GM12878 (cell line): ENCODE data around the gene SOX4. TPM values are rescaled to one million over a fixed set of nuclear protein-coding genes. Genes with fewer than 3 reads are reported as not detected.

Experiments used
- CBX3 ChIP-seq: fragments of 200-600 bp; sonication (generic); IDR thresholded peaks from 2 replicates; pipeline ENCODE4 v1.6.1; 2016; ENCODE audit warnings: low read depth, borderline replicate concordance
- CHD2 ChIP-seq: IDR thresholded peaks from 2 replicates; pipeline ENCODE4 v1.6.1; 2011; ENCODE audit warnings: low read depth, low read length, improper control_type of control experiment, borderline replicate concordance
- EP300 ChIP-seq, 2 experiments: fragments of 150-350 bp in 1 of 2; IDR thresholded peaks; 2 replicates each; pipeline ENCODE4 v1.6.1; 2011 to 2012; ENCODE audit warnings: low read depth in 2 of 2, low read length in 2 of 2, borderline replicate concordance in 1 of 2, improper control_type of control experiment in 1 of 2, inconsistent platforms in 1 of 2; ENCODE audit not compliant: control insufficient read depth in 1 of 2
- ETV6 ChIP-seq, 2 experiments: fragments of 450-650 bp in 1 of 2; IDR thresholded peaks in 1 of 2; conservative IDR thresholded peaks in 1 of 2; 2 replicates each; pipeline ENCODE4 v1.6.1; 2014; ENCODE audit warnings: antibody characterized with exemption in 1 of 2, borderline replicate concordance in 1 of 2, low read depth in 1 of 2, mild to moderate bottlenecking in 1 of 2, moderate library complexity in 1 of 2
- FOXK2 ChIP-seq: fragments of 450-650 bp; IDR thresholded peaks from 2 replicates; pipeline ENCODE4 v1.6.1; 2017; ENCODE audit warnings: mild to moderate bottlenecking, moderate library complexity
- MEF2B ChIP-seq: fragments of 450-650 bp; IDR thresholded peaks from 2 replicates; pipeline ENCODE4 v1.6.1; 2018; ENCODE audit warnings: mild to moderate bottlenecking, moderate library complexity; ENCODE audit not compliant: partially characterized antibody, poor library complexity, severe bottlenecking
- MTA2 ChIP-seq: fragments of 450-650 bp; IDR thresholded peaks from 2 replicates; pipeline ENCODE4 v1.6.1; 2016; ENCODE audit warnings: low read depth, mild to moderate bottlenecking, moderate library complexity
- MYB ChIP-seq: fragments of 150-350 bp; IDR thresholded peaks from 2 replicates; pipeline ENCODE4 v1.6.1; 2014; ENCODE audit warnings: mild to moderate bottlenecking, low read depth, low read length, borderline replicate concordance
- NBN ChIP-seq: fragments of 450-650 bp; IDR thresholded peaks from 2 replicates; pipeline ENCODE4 v1.6.1; 2016
- NFYB ChIP-seq: IDR thresholded peaks from 2 replicates; pipeline ENCODE4 v1.6.1; 2011; ENCODE audit warnings: low read depth, mild to moderate bottlenecking, low read length, improper control_type of control experiment, moderate library complexity; ENCODE audit not compliant: insufficient read depth
- ZBTB33 ChIP-seq: fragments of 450-650 bp; IDR thresholded peaks from 2 replicates; pipeline ENCODE4 v1.6.1; 2017; ENCODE audit warnings: mild to moderate bottlenecking
- ZNF622 ChIP-seq: fragments of 450-650 bp; IDR thresholded peaks from 2 replicates; pipeline ENCODE4 v1.6.1; 2017; ENCODE audit warnings: mild to moderate bottlenecking, inconsistent platforms
- polyA plus RNA-seq, 11 experiments: library from polyadenylated mRNA; depleted of rRNA in 4 of 11; unstranded in 6 of 11; stranded (reverse) in 5 of 11; fragments of >200 nt; fragmentation: Nextera tagmentation in 4 of 11; fragmentation: Illumina TruSeq in 1 of 11; extraction: Ambion mirVana in 4 of 11; extraction: Trizol in 1 of 11; gene quantifications; 1 replicate in 1 of 11; 2 replicates in 10 of 11; pipeline versions ENCODE4 v1.2.1 to v1.2.3, GENCODE V29; 2011 to 2016; ENCODE audit warnings: inconsistent platforms in 2 of 11, missing spikeins in 2 of 11, low read depth in 1 of 11
- total RNA-seq, 4 experiments: library from RNA; depleted of rRNA in 3 of 4; stranded (reverse); fragments of >200 nt in 3 of 4; fragmentation: Illumina TruSeq in 1 of 4; extraction: Trizol in 1 of 4; gene quantifications; 2 replicates each; pipeline versions ENCODE4 v1.2.1 to v1.2.3, GENCODE V29; 2013 to 2021

Gene SOX4
- total and polyA plus RNA-seq, 10 of the 15 experiments (the other 5 are each of a cell fraction or from before 2014, with no cell fraction given), result 16.8 to 119 (median 26.5) TPM

- TF ChIP-seq ETV6 (conservative IDR thresholded peaks at IDR 0.05 in 1 of 2, IDR thresholded peaks at IDR 0.05 in 1 of 2; ENCODE audit: borderline replicate concordance in 1 of 2, low read depth in 1 of 2) (0 out of 4 replicates have a peak, but pooled peaks of 1 of the 2 experiments have one; percentile 30), MTA2 (peak; percentile 62), NBN (peak; percentile 51; the same call in 1 of the 2 replicates), ZNF622 (no peak), EP300 (IDR thresholded peaks at IDR 0.05; ENCODE audit: borderline replicate concordance in 1 of 2, control insufficient read depth in 1 of 2, low read depth in 2 of 2, low read length in 2 of 2) (peak; percentile 52 to 92), FOXK2 (no peak), MEF2B (peak; percentile 89), NFYB (no peak), CHD2 (peak; percentile 44; the same call in 1 of the 2 replicates), ZBTB33 (peak; percentile 66; the same call in 1 of the 2 replicates), CBX3 (no peak), MYB (peak; percentile 83)
These were observed 9.8 kb downstream of the SOX4 start (continued) for GRCh38 chr6:21603082-21603952.
